Cardiac fibroblast (primary cell): Measurements from ENCODE around the gene DDX23.
A peak's percentile ranks its signal among the peaks of the same experiment; 100 is the strongest.

Source experiments
- DNase-seq, 2 donors: peaks; one replicate each; pipeline versions ENCODE4 v3.0.0 to v3.0.0-alpha.2; 2010; ENCODE audit warnings: low read depth in 2 of 2
- H3K4me3 ChIP-seq, 2 donors: replicated peaks in 1 of 2; 1 replicate in 1 of 2; 2 replicates in 1 of 2; pipeline ENCODE4 v1.5.1; 2011; ENCODE audit warnings: low read depth in 2 of 2, low read length in 2 of 2, mild to moderate bottlenecking in 2 of 2, moderate library complexity in 1 of 2
- TF ChIP-seq, protein P1 (sequence below): IDR thresholded peaks from one replicate; pipeline ENCODE4 v1.5.1; 2011; ENCODE audit warnings: low read depth, mild to moderate bottlenecking, low read length, inconsistent platforms

DDX23 gene

DNA sequence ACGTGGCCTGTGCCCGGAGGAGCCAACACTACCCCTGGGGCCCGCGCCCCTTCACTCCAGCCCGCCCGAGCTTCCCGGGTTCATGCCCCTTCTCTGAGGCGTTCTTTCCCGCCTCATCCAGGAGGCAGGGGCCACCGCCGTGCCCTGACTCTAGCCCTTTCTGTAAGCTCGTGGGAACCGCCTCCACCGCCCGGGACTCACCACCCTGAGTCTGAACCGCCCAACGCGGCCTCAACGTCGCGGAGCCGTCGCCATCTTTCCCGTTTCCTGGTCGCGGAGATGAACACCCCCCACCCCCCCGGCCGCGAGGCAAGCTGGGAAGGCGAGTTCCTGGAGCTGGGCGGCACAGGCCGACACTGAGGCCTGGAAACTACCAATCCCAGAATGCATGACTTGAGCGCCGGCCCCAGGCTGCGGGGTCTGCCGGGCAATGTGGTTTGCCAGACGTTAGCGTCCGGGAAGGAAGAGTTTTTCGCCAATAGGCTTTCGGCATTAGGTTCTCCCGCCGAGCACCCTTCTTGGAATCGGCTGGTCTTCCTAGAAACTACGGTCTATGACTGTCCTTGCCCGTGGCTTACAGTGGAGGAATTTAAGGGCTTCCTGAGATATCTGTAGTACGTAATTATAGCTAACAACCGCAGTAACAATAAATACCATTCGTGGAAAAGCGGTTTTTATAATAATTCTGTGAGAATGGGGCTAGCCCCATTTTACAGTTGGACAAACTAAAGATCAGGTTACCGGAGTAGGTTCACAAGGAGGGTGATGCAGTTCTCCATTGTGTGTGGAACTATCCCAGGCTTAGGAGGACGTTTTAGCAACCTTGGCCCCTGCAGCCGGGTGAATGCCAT lies at the start of gene DDX23:
Gene DDX23, minus strand, starts transcription at position 281 of the 851 bp plus-strand sequence. CDS start 6,381 bp downstream, outside the sequence.
- H3K4me3 ChIP-seq: peak within 1 kb of the TSS; percentile 94 to 96
- TF ChIP-seq, protein P1, sequence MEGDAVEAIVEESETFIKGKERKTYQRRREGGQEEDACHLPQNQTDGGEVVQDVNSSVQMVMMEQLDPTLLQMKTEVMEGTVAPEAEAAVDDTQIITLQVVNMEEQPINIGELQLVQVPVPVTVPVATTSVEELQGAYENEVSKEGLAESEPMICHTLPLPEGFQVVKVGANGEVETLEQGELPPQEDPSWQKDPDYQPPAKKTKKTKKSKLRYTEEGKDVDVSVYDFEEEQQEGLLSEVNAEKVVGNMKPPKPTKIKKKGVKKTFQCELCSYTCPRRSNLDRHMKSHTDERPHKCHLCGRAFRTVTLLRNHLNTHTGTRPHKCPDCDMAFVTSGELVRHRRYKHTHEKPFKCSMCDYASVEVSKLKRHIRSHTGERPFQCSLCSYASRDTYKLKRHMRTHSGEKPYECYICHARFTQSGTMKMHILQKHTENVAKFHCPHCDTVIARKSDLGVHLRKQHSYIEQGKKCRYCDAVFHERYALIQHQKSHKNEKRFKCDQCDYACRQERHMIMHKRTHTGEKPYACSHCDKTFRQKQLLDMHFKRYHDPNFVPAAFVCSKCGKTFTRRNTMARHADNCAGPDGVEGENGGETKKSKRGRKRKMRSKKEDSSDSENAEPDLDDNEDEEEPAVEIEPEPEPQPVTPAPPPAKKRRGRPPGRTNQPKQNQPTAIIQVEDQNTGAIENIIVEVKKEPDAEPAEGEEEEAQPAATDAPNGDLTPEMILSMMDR: no peak
- DNase-seq: peak; percentile 97 to 98

DNA sequence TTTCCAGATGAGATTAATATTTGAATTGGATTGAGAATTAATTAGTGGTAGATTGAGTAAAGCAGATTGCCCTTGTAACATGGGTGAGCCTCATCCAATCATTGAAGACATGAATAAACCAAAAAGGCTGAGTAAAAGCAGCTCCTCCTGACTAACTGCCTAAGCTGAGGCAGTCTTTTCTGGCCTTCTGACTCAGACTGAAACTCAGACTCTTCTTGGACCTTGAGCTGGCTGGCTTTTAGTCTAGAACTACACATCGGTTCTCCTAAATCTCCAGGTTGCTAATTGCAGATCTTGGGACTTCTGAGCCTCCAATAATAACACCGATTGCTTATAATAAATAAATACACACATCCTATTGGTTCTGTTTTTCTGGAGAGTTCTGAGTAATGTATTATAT lies 49.3 kb upstream of the DDX23 start:
- no peak overlapping the region for H3K4me3 ChIP-seq
- DNase-seq: peak in 1 of 2 donors; percentile 43
- TF ChIP-seq, protein P1: no peak

DNA sequence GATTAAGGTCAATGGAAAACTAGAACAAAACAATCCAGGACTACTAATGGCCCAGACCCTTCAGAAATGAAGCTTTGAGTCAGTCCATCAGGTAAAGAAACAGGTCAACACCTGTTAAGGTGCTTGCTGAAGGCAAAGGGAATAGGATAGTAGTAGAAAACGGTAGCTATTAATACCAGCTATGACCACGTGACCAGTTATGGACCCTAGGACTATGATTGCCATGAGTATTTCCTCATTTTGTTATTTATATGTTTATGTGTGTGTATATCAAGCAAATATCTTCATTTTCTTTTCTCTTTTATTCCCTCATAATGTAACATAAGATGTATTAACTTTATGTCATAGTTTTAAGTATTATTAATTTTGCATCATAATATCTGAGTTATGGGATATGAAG lies 47.7 kb upstream of the DDX23 start:
- H3K4me3 ChIP-seq: no peak overlapping the region
- TF ChIP-seq, protein P1: no peak
- DNase-seq: no peak

DNA sequence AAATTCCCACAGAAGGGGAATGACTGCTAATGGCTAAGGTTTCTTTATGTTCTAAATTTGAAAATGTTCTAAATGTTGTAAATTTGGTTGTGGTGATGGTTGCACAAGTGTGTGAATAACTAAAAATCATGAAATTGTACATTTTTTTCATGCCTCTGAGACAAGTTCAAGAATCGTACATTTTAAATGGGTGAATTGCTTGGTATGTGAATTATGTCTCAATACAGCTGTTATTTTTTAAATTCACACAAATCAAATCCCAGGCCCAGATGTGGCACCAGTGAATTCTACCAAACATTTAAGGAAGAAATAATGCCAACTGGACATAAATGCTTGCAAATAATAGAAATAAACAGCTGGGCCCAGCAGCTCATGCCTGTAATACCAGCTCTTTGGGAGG lies 42.3 kb upstream of the DDX23 start:
- H3K4me3 ChIP-seq: no peak overlapping the region
- TF ChIP-seq, protein P1: no peak
- no peak for DNase-seq

DNA sequence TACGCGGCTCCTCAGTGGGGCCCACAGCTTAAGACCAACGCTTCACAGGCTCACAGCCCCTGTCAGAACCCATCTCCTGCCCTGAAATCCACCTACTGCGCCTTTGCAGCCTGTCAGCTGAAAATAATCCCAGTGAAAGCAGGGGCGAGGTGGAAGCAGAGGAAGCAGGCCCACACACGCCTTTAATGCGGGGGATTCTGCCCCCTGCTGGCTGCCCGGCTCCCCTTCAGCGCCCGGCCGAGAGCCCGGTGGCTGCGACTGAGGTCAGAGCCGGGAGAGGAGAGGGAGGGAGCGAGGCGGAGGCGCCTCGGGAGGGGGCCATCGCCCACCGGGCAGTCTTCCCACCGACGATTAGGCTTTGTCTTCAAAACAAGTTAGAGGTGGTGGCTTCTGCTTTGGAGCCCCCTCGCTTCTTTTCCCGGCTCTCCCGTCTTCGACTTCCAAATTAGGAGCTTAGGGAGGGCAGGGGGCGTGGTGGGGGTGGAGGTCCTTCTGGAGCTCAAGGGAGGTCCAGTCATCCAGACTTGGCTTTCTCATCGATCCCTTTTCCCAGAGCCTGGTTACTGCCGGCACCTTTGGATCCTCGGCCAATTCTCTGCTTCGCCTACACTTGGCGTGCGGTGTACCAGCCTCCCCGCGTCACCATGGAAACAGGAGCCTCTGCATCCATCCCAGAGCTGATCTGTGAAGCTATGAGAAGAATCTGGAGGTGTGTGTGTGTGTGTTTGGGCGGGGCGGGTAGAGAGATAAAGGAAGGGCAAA lies 38.9 kb upstream of the DDX23 start:
- TF ChIP-seq, protein P1: peak; percentile 97
- peak overlapping the region; percentile 21 to 35 for H3K4me3 ChIP-seq
- peak; percentile 75 to 81 for DNase-seq

DNA sequence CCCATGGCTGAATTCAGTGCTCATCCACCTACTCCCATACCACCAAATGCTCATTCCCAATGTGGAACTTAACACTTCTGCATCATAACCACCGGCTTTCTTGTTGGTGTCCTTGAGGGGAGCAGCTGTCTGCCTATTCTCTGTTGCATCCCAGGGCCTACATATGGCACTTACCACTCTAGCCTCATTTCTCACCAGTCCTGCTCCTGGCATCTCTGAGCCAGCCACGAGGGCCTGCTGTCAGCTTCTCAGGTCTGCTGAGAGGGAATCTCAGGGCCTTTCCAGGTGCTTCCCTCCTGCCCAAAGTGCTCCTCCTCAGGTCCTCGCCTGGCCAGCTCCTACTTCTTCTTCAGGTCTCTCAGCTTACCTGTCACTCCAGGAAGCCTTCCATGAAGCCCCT lies 37.7 kb upstream of the DDX23 start:
- DNase-seq: no peak
- TF ChIP-seq, protein P1: no peak
- no peak overlapping the region for H3K4me3 ChIP-seq
